ENCODE measurements around the gene PNLIP.

DNA sequence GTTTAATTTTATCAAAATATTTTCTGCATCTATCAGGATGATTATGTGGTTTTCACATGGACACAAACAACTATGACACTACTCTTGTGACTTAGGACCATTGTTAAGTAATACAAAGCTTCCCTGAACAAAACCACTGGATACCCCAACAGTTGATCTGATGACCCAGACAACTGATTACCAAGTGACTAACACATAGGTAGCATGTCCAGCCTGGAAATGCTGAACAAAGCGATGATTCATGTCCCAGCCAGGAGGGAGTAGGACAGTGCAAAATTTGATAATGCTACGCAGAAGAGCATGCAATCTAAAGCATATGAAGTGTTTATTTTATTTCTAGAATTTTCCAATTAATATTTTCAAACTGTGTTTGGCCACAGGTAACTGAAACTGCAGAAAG, 8.9 kb upstream of the PNLIP start:
- TF ChIP-seq POLR2A (IDR thresholded peaks at IDR 0.05; ENCODE audit: low read length), result no peak
- no peak for TF ChIP-seq SREBF2 (IDR thresholded peaks at IDR 0.05)
- TF ChIP-seq CHD2 (IDR thresholded peaks at IDR 0.05; ENCODE audit: low read length, partially characterized antibody), result no peak
- TF ChIP-seq, protein P1, sequence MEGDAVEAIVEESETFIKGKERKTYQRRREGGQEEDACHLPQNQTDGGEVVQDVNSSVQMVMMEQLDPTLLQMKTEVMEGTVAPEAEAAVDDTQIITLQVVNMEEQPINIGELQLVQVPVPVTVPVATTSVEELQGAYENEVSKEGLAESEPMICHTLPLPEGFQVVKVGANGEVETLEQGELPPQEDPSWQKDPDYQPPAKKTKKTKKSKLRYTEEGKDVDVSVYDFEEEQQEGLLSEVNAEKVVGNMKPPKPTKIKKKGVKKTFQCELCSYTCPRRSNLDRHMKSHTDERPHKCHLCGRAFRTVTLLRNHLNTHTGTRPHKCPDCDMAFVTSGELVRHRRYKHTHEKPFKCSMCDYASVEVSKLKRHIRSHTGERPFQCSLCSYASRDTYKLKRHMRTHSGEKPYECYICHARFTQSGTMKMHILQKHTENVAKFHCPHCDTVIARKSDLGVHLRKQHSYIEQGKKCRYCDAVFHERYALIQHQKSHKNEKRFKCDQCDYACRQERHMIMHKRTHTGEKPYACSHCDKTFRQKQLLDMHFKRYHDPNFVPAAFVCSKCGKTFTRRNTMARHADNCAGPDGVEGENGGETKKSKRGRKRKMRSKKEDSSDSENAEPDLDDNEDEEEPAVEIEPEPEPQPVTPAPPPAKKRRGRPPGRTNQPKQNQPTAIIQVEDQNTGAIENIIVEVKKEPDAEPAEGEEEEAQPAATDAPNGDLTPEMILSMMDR (IDR thresholded peaks at IDR 0.05), result no peak
- TF ChIP-seq CEBPB (IDR thresholded peaks at IDR 0.05), result no peak
- no peak for TF ChIP-seq ESRRA (IDR thresholded peaks at IDR 0.05; ENCODE audit: borderline replicate concordance, low read length)
- no peak for TF ChIP-seq HDAC2 (IDR thresholded peaks at IDR 0.05)

Measured in A549 (cell line).